Fibroblast of skin of right biceps (primary cell): Measurements from ENCODE around the gene TLK1.

Experiments
- DNase-seq: peaks from one replicate; pipeline ENCODE4 v3.0.0-alpha.2; 2013

The TLK1 gene

DNA sequence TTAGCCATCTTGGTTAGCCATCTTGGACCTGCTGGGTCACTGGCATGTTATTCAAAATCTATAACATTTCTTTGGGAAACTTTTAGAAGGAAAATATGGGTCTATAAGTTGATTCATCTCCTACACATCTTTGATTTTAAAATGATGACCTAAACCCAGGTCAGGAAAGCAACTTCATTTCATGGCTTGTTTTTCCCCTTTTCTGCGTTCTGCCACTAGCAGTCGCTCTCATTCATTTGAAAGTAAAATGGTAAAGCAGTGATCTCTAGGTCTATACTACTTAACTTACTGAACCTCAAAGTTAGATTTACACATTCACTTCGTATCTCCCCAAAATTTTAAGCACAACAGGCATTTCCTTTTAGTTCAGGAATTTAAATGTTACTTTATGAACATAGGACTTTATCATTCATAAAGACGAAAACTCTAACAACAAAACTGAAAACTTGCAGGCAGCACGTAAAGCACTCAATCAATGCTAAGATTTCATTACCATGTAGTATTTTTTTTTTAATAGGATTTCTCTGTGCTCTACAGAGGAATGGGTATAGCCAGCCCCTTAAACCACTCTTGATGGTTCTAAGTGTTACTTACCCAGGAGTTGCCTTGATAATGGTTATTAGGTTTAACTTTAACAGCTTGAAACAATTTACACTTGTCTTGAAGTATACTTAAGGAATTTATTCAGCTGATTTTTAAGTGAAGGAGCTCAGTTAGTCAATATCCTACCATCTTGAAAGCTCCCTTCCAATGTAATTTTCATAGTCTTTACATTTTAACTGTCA is 169.1 kb downstream of the TLK1 start:
- no peak for DNase-seq

DNA sequence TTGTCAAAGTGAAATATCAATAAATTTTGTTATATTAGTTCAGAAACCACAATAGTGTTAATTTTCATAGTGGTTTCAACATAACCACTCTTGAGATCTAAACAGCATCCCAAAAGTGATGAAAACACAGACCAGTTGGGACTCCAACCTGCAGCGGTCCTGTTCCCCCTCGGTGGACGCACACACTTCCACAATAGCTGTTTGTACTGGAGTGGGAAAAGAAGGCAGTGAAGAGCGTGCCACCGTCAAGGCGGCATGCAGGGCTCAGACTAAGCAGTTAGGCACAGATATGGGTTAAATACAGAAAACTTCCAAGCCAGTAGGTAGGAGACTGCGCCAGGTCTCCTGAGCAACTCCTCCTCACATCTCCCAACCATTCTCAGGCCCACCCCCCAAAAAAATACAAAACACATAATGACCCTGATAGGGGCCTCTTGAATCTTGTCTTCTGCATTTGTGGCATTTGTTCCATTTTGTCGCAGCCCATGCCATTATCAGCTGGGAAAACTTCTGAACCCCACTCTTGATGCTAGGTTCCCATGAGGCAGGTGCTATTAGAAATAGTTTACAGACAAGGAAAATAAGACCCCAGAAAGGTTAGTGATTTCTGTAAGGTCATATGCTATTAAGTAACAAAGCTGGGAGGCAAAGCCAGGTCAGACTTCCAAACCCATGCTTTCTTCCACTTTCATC is 174.0 kb downstream of the TLK1 start:
- no peak for DNase-seq

DNA sequence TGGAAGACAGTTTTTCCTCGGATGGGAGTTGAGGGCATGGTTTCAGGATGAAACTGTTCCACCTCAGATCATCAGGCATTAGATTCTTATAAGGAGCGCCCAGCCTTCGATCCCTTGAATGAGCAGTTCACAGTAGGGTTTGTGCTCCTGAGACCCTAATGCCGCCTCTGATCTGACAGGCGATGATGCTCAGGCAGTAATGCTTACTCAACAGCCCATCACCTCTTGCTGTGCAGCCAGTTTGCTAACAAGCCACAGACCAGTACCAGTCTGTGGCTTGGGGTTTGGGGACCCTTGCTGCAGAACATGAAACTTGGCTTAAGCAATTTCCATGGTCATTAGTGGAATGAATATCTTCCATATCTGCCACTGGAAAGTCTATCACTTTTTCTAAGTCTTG is 175.3 kb downstream of the TLK1 start:
- no peak for DNase-seq

DNA sequence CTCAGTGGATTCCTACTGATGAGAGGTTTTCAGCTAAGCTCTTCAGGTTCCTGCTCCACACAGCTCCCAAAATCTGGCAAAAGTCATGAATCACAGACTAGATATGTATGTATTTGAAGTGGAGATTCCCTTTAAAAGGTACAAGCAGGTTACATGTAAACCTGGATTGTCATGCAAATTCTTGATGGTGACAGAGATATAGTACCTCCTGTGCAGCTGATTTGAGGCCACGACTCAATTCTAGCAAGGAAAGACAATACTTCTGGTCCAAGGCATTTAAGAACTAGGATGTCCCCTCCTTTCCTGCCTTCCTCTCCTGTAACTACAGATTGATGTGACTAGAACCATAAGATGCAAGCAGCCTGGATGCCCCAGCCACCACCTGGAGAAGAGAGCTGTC is 176.6 kb downstream of the TLK1 start:
- no peak for DNase-seq

DNA sequence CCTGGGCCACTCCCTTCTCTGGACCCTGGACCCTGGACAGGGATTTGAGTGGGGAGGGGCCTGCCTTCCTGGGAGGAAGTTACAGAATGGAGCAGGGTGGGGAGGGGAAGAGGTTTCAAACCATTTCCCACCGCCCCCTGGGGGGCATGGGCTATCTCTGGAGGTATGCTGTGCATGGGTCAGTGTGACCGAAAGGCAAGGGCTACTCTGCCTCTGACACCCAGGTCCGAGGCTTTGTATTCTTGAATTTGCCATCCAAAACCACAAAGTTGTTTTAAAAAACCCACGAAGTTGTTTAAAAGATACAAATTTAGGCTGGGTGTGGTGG is 184.8 kb downstream of the TLK1 start:
- DNase-seq: no peak

DNA sequence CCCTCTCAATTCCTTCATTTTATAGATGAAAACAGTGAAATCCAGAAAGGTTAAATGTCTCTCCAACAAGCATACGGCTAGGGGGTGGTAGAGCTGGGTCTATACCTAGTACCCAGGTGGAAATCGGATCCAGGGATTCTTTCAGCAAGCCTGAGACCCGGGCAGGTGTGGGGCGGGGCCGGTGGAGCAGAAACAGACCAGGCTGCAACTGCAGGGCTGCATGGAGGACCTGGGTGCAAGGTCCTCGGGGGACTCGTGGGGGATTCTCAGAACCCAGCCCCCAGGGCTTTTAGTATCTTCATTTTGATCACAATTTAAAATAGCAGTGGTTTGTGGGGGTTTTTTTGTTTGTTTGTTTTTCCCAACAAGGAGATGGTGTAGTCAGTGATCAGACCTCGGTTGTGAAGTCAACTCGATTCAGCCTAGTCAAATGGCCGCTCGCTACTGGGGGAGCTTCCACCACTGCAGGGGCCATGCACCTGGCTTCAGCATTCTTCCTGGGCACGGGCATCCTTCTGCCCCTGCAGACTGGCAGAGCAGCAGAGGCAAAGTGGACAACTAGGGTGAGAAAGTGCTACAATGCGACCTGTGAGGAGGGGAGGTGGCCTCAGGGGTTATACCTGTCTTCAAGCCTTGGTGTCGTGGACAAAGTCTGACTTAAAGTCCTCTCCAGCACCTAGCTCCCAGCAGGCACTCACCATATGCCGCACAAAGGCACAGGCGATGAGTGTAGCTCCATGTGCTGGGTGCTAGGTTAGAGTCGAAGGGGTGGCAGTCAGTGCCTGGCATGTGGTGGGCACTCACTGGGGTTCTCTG is 185.4 kb downstream of the TLK1 start:
- no peak for DNase-seq

DNA sequence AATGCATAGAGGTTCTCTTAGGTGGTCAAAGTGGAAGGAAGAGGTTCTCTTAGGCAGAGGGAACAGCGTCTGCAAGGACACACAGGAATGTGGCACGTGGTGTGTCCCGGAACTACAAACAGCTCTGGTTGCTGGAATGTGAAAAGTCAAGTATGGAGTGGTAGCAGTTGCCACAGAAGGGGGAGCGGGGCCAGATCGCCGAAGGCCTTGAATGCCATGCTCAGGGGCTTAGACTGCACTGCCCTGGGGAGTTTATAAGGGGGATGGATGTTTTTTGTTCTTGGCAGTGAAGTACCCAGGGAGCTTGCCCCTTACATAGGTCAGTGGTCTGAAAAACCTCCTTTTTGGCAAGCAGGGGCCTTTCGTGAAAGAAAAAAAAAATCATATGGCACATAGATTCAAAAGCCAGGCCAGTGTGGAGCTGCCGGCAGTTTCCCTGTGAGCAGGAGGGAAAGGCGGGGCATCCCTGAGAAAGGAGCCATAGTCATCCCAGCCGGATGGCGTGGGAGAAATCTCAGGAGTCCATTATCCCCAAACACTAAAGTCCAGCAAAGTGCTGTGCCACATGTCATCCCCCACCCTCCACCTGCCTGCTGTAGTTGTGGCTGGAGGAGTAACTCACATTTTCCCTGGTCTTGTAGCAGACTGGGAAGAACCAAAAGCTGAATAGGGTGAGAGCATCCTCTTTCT is 186.2 kb downstream of the TLK1 start:
- peak; percentile 54 for DNase-seq

DNA sequence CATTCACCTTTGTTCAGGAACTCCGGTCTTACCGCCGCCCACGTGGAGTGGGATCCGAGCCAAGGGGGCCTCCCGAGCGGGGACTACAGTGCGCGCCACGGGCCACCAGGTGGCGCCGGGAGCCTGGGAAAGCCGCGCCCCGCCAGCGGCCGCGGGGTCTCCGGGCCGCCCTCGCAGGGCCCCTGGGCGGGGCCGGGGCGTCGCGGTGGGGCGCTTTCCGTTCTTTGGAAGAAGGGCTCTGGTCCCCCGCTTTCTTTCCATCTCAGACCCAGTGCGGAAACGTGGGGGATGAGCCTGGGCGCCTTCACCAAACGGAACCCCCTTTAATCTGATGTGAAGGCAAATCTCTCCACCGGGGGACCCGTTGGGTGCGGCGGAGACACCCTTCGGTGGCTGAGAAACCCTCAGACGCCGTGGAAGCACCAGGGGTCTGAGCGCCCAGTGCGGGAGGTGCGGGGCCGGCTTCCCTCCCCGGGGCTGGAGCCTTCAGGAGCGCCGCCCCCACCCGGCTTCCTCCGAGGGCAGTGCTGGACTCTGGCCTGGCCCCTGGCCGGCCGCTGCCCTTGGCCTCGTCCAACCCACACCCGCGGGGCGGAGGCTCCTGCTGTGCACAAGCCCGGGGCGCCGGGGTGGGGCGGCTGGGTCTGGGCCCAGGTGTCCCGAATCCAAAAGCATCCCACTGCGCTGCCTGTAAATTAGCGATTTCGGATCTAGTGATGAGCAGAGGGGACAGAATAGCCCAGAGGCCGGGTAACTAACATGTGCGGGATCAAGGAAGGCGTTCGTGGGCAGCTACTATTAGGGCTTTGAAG is 187.0 kb downstream of the TLK1 start:
- DNase-seq: peak; percentile 78

DNA sequence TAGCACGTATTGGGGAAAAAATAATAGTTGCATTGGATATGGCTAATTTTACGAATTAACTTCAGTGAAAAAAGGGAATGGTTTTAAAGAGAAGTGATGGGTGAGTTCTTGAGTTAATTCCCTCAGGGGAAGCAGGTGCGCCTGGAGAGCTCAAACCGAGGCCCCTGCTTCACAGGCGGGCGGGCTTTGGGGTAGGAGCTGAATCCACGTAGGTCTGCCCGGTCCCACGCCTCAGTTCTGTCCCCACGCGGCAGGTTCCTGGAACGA is 187.5 kb downstream of the TLK1 start:
- DNase-seq: no peak

DNA sequence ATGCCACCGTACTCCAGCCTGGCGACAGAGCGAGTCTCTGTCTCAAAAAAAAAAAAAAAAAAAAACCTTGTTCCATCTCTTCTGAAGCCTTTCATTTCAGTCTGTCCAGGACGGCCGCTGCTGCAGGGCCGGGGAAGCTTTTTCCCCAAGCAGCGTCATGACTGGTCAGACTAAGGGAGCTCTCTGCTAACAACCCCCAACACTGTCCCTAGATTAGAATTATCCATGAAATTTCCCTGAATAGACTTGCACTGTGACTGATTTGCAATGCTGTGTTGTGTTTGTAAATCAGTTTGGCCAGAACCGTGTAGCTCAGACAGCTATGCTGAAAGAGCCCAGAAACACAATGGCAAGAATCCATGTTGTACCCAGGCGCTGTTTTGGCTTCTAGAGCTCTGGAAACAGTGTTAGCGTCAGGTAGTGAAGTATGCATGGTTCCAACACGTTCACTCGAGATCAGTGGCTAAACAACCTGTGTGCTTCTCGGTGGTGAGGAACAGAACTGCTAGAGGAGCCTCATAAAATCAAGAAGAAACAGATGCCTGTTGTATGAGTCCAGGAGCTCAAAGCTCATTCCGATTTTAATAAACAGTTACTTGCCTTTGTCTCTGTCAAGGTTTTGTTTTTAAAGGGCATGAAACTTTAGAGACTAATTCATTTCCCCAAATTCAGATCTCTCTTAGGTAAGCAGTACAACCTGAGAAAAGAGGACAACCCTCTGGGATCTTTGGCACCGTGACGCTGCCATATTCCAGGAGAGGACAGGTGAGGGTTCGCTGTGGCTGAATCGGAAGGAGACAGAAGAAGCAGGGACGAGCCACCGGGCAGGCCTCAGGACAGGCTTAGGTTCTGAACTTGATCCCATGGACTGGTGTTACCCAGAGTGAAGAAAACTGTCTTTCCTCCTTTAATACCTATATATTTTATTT is 188.1 kb downstream of the TLK1 start:
- DNase-seq: no peak

DNA sequence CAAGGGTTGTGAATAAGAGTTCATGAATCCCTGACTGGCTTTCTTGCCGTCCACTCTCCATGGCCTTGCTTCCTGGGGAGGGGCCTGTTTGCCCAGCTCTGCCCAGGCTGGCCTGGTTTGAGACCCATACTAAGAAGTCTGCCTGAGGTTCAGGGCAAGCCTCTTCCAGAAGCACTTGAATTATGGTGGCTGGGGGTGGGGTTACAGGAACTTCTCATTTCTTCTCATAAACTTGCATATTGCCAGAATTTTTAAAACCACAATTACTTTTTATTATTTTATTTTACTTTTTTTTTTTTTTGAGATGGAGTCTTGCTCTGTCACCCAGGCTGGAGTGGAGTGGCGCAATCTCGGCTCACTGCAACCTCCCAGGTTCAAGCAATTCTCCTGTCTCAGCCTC is 189.6 kb downstream of the TLK1 start:
- no peak for DNase-seq

DNA sequence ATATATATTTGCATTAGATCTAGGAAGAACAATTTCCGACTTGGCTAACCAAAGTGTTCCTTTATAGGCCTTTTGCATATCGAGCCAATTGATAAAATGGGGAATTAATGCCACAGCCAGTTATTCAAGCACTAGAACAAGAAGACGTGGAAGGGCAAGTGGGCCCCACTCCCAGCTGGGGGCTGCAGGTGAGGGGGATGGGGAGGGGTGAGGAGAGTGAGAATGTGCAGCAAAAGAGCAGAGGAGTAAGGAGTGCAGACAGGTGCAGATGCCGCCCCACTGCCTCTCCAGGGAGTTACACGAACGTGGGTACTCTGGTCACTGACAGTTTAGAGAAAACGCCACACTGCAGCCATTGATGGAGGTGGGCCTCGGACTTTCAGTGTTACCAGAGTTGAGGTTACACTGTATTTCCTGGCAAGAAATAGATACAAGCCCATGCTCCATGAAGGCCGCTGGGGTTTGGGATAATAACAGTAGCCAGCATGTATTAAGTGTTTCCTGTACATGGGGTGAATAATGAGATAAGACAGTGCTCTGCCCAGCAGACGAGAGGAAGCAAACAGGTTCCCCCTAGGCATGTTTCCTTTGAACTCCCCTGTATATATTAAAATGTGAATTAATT is 190.7 kb downstream of the TLK1 start:
- no peak for DNase-seq

DNA sequence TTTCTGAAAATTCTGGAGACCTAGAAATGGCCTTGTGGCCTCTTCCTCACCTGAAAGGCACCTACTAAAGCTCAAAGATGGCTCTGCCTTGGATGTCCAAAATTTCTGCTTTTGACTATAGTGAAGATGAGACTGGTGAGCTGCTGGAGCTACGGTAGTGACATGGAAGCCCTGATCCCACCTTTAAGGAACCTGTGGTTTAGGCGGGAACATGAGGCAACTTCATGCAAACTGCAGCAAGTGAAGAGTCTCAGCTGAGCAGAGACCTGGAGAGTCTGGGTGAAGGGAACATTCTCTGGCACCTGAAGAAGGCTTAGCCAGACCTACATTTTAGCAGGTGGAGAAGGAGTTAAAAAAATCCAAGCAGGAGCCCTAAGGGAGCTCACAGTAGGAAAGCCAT is 191.7 kb downstream of the TLK1 start:
- DNase-seq: no peak

DNA sequence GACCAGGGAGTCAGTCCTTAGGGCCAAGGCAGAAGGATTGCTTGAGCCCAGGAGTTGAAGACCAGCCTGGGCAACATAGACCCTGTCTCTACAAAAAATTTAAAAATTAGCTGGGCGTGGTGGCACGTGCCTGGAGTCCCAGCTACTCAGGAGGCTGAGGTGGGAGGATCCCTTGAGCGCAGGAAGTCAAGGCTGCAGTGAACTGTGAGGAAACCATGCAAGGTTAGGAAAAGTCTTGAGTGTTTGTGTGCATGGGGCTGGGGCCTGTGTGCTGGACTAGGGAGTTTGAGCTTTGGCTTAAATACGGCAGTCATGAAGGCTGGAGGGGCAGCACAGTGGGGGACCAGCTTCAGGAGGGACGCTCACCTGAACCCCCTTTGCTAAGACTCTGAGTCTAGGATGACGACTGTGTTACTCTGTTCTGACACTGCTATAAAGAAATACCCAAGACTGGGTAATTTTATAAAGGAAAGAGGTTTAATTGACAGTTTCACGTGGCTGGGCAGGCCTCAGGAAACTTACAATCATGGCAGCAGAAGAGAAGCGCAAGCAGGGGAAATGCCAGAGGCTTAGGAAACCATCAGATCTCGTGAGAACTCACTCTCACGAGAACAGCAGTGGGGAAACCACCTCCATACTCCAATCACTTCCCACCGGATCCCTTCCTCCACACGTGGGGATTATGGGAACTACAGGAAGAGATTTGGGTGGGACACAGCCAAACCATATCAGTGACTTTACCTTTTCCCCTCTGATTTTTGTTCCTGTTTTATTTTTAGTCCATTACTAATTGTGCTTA is 192.3 kb downstream of the TLK1 start:
- no peak for DNase-seq

DNA sequence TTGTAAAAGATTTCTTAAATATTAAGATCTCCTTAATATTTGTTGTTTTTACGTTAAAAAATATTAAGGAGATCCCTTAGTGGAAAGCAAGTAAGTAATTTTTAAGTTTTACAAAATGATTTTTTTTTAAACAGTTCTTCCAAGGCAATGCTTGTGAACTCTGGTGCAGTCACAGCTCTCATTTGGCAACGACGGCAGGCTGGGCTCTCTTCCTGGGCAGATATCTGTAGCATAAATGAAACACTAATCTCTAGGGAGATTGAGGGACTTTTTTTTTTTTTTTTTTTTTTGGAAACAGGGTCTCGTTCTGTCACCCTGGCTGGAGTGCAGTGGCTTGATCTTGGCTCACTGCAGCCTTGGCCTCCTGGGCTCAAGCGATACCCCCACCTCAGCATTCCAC is 193.1 kb downstream of the TLK1 start:
- no peak for DNase-seq

DNA sequence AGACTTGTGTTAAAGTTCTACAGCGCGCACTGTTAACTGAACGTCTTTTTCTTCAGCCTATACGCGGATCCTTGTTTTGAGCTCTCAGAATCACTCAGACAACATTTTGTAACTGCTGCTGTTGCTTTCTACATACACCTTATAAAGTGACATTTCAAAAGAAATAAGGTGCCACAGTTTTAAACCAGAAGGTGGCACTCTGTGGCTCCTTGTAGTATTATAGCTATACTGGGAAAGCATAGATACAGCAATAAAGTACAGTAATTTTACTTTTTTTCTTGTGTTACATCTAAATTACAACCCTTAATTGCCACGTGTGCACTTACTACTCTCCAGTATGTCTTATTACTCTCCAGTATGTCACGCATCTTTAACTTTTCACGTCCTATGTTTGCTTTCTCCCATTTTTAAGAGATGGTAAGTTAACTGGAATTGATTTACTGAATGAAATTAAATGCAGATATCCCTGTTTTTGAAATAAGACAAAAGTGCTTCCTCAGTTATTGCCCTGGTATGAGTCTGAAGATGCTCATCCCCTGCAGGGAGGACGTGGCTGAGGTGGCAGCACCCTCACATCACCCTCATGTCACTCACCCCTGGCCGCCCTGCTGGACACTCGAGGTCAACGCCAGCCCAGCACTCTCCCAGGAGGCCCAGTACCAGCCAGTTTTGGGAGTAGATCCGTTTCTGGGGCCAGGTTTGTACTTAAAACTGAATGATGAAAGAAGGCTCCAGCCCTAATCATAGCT is 193.9 kb downstream of the TLK1 start:
- no peak for DNase-seq

DNA sequence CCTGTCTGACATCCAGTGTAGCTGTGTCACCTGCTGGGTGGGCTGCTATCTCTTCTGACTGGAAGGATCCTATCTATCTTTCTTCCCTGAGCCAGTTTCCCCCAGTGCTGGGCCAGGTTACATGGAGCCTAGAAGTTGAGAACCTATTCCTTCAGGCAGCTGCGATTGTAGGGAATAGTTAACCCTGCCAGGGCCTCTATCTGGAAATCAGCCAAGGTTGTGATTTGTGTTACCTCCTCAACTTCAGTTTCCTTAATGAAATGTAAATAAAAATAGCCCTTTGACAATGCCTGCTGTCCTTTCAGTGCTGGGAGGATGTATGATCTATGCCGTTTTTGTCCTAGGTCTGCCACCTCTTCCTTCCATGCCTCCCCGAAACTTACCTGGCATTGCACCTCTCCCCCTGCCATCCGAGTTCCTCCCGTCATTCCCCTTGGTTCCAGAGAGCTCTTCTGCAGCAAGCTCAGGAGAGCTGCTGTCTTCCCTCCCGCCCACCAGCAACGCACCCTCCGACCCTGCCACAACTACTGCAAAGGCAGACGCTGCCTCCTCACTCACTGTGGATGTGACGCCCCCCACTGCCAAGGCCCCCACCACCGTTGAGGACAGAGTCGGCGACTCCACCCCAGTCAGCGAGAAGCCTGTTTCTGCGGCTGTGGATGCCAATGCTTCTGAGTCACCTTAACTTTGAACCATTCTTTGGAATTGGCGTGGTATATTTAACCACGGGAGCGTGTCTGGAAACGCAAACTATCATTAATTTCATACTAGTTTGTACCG is 195.1 kb downstream of the TLK1 start:
- DNase-seq: peak; percentile 42

DNA sequence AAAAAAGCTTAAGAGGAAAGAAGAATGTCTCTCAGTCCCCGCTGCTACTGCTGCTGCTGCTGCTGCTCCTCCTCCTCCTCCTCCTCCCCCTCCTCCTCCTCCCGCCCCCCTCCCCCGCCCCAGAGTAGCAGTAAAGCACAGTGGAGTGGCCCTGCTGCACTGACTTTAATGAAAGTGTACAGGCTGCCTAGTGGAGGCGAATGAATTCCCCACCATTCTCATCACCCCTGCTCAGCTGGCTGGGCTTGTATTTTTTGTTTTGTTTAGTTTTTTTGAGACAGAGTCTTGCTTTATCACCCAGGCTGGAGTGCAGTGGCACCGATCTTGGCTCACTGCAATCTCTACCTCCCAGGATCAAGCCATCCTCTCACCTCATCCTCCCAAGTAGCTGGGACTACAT is 197.3 kb downstream of the TLK1 start:
- no peak for DNase-seq

DNA sequence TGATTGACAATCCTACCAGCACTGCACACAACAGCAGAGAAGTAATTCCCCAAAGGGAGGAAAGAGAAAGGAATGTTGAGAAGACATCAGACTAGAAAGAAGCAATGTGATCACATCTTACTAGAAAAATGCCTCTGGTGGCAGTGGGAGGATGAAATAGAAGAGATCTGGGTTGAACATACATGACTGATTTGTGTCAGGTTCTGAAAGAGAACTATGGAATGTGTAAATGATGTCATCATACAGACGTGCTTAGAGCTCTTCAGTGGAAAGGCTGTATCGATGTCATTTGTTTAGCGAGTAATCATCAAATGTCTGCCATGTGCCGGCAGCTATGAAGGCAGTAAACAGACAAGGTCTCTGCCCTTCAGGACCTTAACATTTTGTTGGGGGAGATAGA is 206.8 kb downstream of the TLK1 start:
- DNase-seq: peak; percentile 54
